ENCODE data around the gene LPAR3.

Gene LPAR3

GRCh38 chr1:84928979-84929378 is 36.0 kb upstream of the LPAR3 start:
- H3K9me3 ChIP-seq: no peaks in the 10 kb centered on the region
- no peak overlapping the region for H3K27ac ChIP-seq
- no peaks in the 10 kb centered on the region for H3K36me3 ChIP-seq
- H3K27me3 ChIP-seq: no peaks in the 10 kb centered on the region
- TF ChIP-seq CTCF (IDR thresholded peaks at IDR 0.05): no peak
- H3K4me3 ChIP-seq (ENCODE audit: low read depth in 1 of 2, low read length in 1 of 2): no peak overlapping the region
- H3K4me1 ChIP-seq (ENCODE audit: control insufficient read depth in 1 of 2, insufficient read depth in 1 of 2, low read depth in 1 of 2, low read length in 1 of 2): no peaks in the 10 kb centered on the region

- H3K4me3 ChIP-seq (ENCODE audit: low read depth in 1 of 2, low read length in 1 of 2): no peak overlapping the region
- H3K4me1 ChIP-seq (ENCODE audit: control insufficient read depth in 1 of 2, insufficient read depth in 1 of 2, low read depth in 1 of 2, low read length in 1 of 2): no peaks in the 10 kb centered on the region
- H3K36me3 ChIP-seq: no peaks in the 10 kb centered on the region
- no peaks in the 10 kb centered on the region for H3K27me3 ChIP-seq
- no peak for TF ChIP-seq CTCF (IDR thresholded peaks at IDR 0.05)
- H3K27ac ChIP-seq: no peak overlapping the region
- H3K9me3 ChIP-seq: no peaks in the 10 kb centered on the region
Measured at GRCh38 chr1:84923317-84923716, 30.3 kb upstream of the LPAR3 start.

GRCh38 chr1:84920159-84920558 is 27.2 kb upstream of the LPAR3 start:
- H3K36me3 ChIP-seq: no peaks in the 10 kb centered on the region
- no peaks in the 10 kb centered on the region for H3K4me1 ChIP-seq (ENCODE audit: control insufficient read depth in 1 of 2, insufficient read depth in 1 of 2, low read depth in 1 of 2, low read length in 1 of 2)
- H3K9me3 ChIP-seq: no peaks in the 10 kb centered on the region
- no peak overlapping the region for H3K4me3 ChIP-seq (ENCODE audit: low read depth in 1 of 2, low read length in 1 of 2)
- no peak overlapping the region for H3K27ac ChIP-seq
- H3K27me3 ChIP-seq: no peaks in the 10 kb centered on the region
- TF ChIP-seq CTCF (IDR thresholded peaks at IDR 0.05): no peak

- Histone ChIP-seq H3K9me3 (no peaks in the 10 kb centered on the region), H3K27ac (no peak overlapping the region), H3K4me3 (ENCODE audit: low read depth in 1 of 2, low read length in 1 of 2) (no peak overlapping the region), H3K4me1 (ENCODE audit: control insufficient read depth in 1 of 2, insufficient read depth in 1 of 2, low read depth in 1 of 2, low read length in 1 of 2) (no peaks in the 10 kb centered on the region), H3K27me3 (no peaks in the 10 kb centered on the region), H3K36me3 (no peaks in the 10 kb centered on the region)
- no peak for TF ChIP-seq CTCF (IDR thresholded peaks at IDR 0.05)
Measured at GRCh38 chr1:84919461-84919970, 26.5 kb upstream of the LPAR3 start.

- H3K4me1 ChIP-seq (ENCODE audit: control insufficient read depth in 1 of 2, insufficient read depth in 1 of 2, low read depth in 1 of 2, low read length in 1 of 2): no peaks in the 10 kb centered on the region
- no peak for TF ChIP-seq CTCF (IDR thresholded peaks at IDR 0.05)
- H3K27ac ChIP-seq: no peak overlapping the region
- no peaks in the 10 kb centered on the region for H3K9me3 ChIP-seq
- no peak overlapping the region for H3K4me3 ChIP-seq (ENCODE audit: low read depth in 1 of 2, low read length in 1 of 2)
- no peaks in the 10 kb centered on the region for H3K36me3 ChIP-seq
- no peaks in the 10 kb centered on the region for H3K27me3 ChIP-seq
Measured at GRCh38 chr1:84918726-84919336, 25.8 kb upstream of the LPAR3 start.

Data from neutrophil (primary cell).